UCSD-AML1 (cell line): ENCODE measurements around the gene RAB15.

Source experiments
- DNase-seq: peaks from one replicate; lab custom pipeline; 2025; ENCODE audit not compliant: unreplicated experiment; lab: John Stamatoyannopoulos, UW

RAB15 gene

GRCh38 chr14:64971943-64972791, at the start of gene RAB15:
Gene RAB15 (minus strand): TSS chr14:64972336. CDS start chr14:64972076, 260 bp downstream.
- peak; percentile 38 for DNase-seq

GRCh38 chr14:65019944-65020566, 47.9 kb upstream of the RAB15 start:
- peak; percentile 22 for DNase-seq

DNA sequence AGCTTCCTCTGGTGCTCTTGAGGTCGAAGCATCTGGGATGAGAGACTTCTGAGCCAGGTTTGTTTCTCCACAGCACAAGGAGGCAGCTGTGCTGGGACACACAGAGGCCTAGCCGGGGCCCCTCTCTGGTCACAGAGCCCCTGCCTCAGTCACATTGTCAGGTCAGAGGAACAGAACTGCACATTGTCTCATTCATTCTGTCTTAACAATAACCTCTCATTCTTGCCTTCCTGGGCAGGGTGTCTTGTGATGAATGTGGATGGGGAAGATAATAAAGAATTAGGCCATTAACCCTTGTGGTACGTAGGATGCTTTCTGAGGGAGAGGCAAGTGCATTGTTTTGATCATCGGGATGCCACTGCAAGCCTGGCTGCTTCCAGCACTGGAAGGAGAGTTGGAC, 44.3 kb upstream of the RAB15 start:
- no peak for DNase-seq

GRCh38 chr14:65015391-65015790, 43.3 kb upstream of the RAB15 start:
- DNase-seq: no peak

- DNase-seq: no peak
Measured at GRCh38 chr14:65012353-65012752, 40.2 kb upstream of the RAB15 start.

GRCh38 chr14:65011538-65011937, 39.4 kb upstream of the RAB15 start:
- DNase-seq: no peak

- no peak for DNase-seq
Measured at GRCh38 chr14:65010211-65010931, 38.2 kb upstream of the RAB15 start.

DNA sequence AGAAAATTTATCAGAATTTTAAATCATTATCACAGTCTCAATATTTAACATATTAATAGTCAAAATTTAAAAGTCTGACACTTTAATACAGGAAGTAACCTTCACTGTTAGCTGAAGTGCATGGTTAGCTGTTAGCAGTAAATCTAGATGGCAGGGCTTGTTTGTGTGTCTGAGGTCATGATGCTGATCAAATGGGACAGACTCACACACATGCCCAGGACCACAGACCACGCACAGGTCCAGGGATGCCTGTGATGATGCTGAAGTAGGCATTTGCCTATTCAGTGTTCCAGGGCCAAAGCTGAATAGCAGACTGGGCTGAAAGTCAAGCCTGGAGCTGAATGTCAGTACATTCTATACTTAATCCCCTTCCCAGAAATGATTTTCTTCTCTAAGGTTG, 35.1 kb upstream of the RAB15 start:
- no peak for DNase-seq

DNA sequence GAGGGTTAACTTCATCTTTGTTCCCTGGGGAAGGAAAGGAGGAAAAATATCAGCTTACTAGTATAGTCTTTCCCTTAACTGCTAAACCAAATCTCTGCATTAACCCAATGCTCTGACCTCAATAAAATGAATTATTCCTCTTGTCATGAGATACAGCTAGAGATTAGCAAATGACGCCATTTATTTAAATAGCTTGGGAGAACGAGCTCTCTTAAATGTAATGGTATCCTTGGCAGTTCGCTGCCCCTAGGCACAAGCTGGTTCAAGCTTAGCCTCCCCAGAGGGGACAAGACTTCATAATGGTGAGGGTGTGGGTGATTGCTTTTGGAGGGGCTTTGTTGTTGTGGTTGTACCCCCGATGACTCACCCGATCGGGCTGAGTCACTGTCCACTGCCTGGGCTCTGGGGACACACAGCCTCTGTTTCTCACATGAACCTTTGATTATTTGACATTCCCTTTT, 34.2 kb upstream of the RAB15 start:
- DNase-seq: no peak

- DNase-seq: no peak
Measured at GRCh38 chr14:65003394-65003793, 31.3 kb upstream of the RAB15 start.

GRCh38 chr14:65002586-65003210, 30.6 kb upstream of the RAB15 start:
- DNase-seq: no peak

DNA sequence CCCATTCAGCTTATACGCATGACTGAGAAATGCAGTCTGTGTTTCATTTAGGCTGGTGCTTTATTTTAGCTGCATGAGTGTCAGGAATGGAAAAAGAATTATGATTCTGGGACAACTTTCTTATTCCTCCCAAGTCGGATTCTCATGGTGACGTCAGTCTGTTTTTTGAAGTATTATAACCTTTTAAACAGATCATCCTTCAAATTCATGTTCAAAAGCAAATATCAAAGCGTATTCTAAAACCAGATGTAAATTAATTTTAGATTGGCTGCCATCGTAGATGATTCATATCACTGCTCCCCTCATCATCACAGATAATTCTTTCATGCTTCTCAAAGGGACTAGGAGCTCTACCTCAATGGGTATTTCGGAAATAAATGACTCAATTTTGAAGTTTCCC, 29.6 kb upstream of the RAB15 start:
- DNase-seq: no peak

- no peak for DNase-seq
Measured at GRCh38 chr14:65000898-65001591, 28.9 kb upstream of the RAB15 start.

DNA sequence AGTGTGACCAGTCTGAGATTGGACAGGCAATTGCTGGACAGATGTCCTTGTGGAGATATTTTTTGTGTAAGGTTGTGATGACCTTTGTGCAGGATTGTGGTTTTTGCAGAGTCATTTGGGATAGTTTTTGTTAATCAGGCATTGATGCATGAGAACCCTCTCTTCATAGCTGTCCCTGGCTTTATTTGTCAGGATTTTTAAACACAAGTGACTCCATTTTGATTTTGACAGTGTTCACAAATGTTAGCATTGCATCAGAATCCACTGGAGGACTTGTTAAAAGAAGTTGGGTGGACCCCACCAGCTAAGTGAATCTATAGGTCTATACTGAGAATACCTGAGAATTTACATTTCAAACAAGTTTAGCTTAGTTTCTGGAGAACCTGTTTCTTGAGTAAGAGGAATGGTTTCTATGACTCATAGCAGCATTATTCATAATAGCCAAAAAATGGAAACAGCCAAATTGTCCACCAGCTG, 26.4 kb upstream of the RAB15 start:
- no peak for DNase-seq

DNA sequence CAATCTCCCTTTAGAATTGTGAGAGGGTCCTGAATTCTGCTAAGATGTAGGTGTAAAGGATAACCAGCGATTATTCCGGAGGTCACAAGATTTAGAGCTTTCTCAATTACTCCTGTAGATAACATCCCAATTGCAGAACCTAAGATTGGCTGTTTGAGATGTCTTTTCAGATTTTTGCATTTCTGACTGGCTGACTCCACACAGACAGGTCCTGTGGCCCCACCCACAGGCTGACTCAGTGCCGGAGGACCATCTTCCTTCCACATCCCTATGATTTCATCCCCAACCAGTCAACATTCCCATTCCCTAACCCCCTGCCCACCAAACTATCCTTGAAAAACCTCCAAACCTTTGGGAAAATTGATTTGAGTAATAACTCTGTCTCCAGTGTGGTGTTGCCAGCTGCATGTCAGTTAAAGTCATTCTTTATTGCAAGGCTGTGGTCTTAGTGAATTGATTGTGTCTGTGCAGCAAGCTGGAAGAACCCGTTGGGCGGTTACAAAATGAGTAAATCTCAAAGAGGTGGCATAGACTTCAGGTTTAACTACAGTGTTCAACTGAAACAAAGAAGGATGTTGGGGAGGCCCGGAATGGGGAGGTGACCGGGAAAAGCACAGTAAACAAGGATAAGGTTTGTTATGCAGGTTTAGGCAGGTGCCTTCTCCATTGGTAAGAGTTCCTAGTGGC, 25.1 kb upstream of the RAB15 start:
- no peak for DNase-seq

GRCh38 chr14:64995291-64995690, 23.2 kb upstream of the RAB15 start:
- DNase-seq: no peak

- DNase-seq: no peak
Measured at GRCh38 chr14:64994540-64994939, 22.4 kb upstream of the RAB15 start.

DNA sequence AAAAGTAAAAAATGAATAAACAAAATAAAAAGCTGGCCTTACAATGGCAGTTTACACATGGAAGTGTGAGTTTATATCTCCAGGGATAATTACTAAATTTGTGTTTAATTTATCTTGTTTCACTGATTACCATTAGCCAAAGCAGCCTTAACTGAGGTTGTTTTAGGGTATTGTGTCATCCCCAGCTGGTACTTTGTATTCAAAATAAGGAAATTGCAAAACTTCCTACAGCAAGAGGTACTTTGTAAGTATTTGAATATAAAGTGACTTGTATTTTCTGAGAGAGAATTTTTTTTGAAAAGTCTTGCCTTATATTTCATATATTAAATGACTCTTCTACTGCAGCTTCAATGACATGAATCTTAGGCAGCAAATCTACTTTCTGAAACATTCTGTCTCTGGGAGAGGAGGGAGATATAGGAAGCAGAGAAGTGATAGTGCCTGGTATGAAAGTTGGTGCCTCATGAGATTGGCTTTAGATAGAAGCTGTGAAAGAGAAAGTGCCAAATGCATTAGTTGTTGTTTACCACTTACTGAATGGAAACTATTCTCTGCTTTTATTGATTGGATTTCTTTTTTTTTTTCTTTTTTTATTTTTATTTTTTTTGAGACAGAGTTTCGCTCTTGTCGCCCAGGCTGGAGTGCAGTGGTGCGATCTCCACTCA, 21.3 kb upstream of the RAB15 start:
- no peak for DNase-seq

- DNase-seq: no peak
Measured at GRCh38 chr14:64992328-64992885, 20.3 kb upstream of the RAB15 start.
